ENCODE results near the gene EBF3.

Gene EBF3

GRCh38 chr10:129909531-129910256, 54.4 kb downstream of the EBF3 start:
- DNase-seq (ENCODE audit: low spot score), result no peak

- no peak for DNase-seq (ENCODE audit: low spot score)
Measured at GRCh38 chr10:129909080-129909479, 55.0 kb downstream of the EBF3 start.

- no peak for DNase-seq (ENCODE audit: low spot score)
Measured at GRCh38 chr10:129908406-129908805, 55.7 kb downstream of the EBF3 start.

DNA sequence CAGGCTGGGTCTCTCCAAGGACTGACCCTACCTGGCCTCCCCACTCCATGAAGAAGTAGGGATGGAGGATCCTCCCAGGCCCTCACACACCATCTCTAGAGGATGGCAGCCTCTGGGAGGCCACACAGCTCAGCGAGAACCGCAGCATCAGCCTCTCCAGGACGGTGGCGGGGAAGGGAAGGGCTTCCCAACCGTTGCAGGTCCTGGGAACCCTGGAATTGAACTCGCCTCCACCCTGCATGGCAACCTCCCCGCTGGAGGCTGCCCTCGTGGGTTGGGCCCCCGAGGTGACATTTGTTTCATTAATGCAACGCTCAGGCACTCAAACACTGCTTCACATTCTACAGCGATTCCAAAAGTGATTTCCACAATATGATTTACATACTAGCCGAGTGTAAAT, 58.5 kb downstream of the EBF3 start:
- no peak for DNase-seq (ENCODE audit: low spot score)

DNA sequence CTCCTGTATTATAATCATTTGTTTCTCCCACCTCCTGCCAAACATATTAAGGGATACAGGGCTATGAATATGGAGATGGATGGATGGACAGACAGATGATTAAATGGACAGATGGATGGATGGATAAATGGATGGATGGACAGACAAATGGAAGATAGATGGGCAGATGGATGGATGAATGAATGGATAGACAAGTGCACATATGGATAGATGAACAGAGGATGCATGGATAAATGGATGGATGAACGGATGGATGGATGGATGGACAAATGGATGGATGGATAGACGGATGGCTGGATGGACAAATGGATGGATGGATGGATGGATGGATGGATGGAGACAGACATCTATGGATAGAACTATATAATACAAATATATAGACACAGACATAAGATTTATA, 59.8 kb downstream of the EBF3 start:
- no peak for DNase-seq (ENCODE audit: low spot score)

DNA sequence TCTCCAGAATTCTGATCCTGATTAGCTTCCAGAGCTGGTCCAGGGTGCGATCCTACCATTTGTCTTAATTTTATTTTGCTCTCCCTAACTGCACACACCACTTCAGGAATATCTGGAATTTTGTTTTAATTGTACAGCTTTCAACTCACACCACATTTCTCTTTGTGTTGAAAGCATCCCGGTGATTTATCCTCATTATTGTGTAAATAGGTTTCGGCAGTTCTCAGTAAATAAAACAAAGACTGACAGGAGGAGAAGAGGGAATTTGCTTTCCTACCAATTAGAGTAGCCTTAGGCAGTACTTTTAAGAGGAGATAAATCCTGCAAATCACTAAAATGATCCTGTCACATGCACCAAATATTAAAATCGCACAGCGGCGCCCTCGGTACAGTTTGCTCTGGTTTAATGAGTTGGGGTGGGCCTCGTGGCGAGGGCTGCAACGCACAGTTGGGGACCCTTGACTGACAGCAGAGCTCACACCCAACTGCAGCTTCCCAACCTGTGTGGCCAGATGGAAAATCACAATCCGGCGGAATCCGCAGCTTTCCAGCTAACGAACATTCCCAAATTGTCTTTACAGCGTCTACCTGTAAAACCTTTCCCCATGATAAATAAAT, 62.6 kb downstream of the EBF3 start:
- DNase-seq (ENCODE audit: low spot score), result no peak

- no peak for DNase-seq (ENCODE audit: low spot score)
Measured at GRCh38 chr10:129900825-129901224, 63.2 kb downstream of the EBF3 start.

GRCh38 chr10:129899276-129900130, 64.6 kb downstream of the EBF3 start:
- DNase-seq (ENCODE audit: low spot score), result no peak

DNA sequence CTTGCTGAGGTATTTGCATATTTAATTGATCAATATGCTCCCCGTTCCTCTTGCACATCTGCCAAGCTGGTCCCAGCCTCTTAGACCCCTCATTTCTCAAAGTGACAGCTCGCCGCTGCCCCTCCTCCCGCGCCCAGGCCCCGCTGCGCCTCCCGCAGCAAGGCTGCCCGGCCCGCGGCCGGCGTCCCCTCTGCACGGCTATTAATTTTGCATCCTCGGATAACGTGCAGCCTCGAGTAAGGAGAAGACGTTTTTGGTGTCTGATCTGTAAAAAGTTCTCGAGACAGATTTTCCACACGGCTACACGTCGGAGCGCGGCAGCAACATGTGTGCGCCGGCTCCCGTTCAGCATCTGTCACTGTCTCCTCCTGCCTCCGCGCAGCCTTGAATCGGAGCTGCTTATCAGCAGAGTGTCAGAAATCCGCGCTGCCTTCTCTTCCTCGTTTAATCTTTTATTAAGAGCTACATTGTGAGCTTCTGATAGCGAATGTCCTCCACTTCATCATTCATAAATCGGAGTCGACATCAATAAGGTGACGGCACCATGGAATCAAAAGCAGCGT, 65.3 kb downstream of the EBF3 start:
- no peak for DNase-seq (ENCODE audit: low spot score)

DNA sequence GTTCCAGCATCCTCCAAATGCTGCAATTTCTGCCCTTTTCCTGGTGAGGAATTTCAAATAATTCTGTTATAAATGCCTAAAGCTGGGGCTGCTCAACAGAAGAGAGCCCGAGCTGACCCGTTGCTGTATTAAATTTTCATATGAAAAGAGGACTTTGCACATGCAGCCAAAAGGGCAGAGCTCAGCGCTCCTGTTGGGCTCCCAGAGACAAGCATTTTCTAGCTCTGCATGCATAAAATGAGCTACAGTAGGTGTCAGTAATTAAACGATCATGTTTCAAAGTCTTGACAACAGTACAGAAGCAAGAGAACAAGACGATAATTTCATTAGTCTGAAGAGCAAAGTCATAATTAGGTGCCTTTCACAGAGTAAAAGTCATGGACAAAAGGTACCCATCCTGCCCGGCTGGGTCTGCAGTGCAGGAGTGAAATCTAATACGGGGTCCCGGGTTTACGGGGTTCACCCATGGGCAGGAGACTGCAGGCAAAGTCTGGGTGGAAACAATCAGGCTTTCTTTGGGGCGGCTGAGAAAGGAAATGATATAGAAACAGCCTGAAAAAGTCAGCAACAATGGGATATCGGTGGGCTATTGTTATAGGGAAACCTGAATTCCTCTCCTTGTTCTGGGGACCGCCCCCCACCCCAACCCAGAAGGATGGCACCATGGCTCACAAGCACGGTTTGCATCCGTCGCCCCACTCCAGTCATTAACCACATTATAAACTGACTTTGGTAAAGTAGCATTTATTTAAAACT, 66.0 kb downstream of the EBF3 start:
- no peak for DNase-seq (ENCODE audit: low spot score)

GRCh38 chr10:129896860-129897200, 67.2 kb downstream of the EBF3 start:
- peak; percentile 50 for DNase-seq (ENCODE audit: low spot score)

GRCh38 chr10:129896136-129896859, 67.8 kb downstream of the EBF3 start:
- peak; percentile 59 for DNase-seq (ENCODE audit: low spot score)

DNA sequence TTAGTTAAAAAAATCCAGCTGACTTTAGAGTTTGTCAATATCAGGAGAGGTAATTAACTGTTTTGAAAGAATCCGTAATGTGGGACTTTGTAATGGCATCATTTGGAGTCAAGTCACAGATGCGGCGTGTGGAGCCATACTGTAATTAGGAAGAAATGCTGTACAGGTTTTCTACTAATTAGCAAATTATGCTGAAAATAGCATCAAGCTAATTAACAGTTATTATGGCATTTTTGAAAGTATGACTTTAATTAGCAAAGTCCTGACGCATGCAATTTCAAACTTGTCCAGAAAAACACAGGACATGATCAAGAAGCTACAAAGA, 68.3 kb downstream of the EBF3 start:
- no peak for DNase-seq (ENCODE audit: low spot score)

DNA sequence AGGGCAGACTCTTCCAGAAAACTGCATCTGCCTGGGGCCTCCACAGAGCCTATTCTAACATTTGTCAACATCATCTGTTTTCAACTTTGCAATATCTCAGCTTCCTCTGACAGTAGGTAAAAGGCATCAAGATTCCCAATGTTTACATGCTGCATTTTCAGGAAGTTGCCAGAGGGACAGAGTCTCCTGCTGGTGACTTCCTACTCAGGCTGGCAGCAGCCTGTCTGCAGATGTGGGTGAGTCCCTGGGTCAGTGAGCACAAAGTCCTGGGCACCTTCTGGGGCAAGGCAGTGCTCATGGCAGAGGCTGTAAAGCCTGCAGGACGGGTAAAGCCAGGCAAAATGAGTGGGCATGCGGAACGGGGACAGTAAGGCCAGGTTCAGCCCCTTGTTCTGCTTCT, 69.4 kb downstream of the EBF3 start:
- DNase-seq (ENCODE audit: low spot score), result no peak

GRCh38 chr10:129893104-129894089, 70.7 kb downstream of the EBF3 start:
- DNase-seq (ENCODE audit: low spot score), result no peak

DNA sequence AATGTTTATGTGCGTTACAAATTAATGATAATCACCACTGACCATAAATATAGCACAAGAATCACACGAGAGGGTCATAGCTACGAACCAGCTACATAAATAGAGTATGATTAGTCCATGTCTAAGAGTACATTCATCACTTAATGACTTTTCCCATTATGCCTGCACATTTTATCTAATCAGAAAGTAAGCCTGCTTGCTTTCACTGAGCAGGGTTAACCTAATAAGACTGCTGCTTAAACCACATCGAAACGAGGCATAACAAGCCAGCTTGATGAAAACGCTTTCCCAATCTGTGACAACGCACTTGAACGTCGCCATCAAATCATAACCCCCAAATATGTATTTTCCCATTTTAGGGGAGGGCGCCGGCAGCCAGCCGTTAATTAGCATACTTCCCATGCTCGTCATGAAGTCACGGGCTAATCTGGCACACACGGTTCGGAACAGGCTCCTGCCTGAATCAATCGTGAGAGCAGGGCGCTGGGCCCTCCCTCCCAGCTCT, 71.5 kb downstream of the EBF3 start:
- no peak for DNase-seq (ENCODE audit: low spot score)

- DNase-seq (ENCODE audit: low spot score), result no peak
Measured at GRCh38 chr10:129891806-129892205, 72.3 kb downstream of the EBF3 start.

GRCh38 chr10:129890170-129890569, 73.9 kb downstream of the EBF3 start:
- no peak for DNase-seq (ENCODE audit: low spot score)

DNA sequence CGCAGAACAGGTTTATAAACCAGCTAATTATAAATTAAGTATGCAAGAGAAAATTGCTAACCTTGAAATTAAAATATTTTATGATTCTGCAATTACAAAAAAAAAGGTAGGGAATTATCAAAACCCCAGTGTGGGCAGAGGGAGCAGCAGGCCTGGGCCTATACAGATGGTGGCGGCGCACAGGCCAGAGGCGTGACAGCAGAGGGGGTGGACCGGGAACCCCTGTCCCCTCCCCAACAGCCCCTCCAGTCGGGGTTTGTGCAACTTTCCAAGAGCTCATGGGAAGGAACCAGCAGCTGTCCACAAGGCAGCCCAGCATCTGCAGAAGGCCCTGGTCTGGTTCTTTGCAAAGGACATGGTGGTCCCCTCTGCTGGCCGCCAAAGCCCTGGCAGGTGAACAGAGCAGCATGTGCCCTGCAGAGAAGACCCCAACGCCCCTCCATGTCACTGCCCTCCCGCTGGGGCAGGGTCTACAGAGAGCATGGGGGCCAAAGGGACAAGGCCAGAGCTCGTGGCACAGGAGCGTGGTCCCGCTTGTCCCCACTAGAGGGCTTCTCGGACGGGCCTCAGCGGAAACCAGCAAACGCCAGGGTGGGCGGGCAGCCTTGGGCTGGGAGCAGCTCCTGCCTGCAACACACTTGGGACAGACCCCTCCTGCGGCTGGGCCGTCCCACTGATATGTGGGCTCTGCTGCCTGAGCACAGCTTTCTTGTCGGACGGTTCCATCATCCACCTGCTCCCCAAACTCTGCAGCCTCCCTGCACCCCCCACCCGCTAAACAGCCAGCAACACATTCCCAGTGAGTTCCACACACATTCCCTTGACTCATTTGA, 75.1 kb downstream of the EBF3 start:
- peak; percentile 19 for DNase-seq (ENCODE audit: low spot score)

Measured in cerebellar cortex (tissue), 1 donor.